Esophagus (tissue), 2 donors: ENCODE results near the gene AGT. TPM values are rescaled to one million over a fixed set of nuclear protein-coding genes. Genes with fewer than 3 reads are reported as not detected.

Source experiments
- H3K27ac ChIP-seq, 2 donors: one replicate each; pipeline ENCODE4 v1.5.1; 2013; ENCODE audit warnings: low read depth in 2 of 2, mild to moderate bottlenecking in 2 of 2, inconsistent platforms in 1 of 2, low read length in 1 of 2, moderate library complexity in 1 of 2
- H3K27me3 ChIP-seq, 2 donors: one replicate each; pipeline ENCODE4 v1.6.1; 2013; ENCODE audit warnings: low read length in 2 of 2, control low read depth in 1 of 2, mild to moderate bottlenecking in 1 of 2; ENCODE audit not compliant: insufficient read depth in 2 of 2, control insufficient read depth in 1 of 2
- H3K36me3 ChIP-seq, 2 donors: one replicate each; pipeline ENCODE4 v1.6.1; 2013; ENCODE audit warnings: low read length in 1 of 2; ENCODE audit not compliant: control insufficient read depth in 2 of 2, insufficient read depth in 2 of 2
- H3K4me1 ChIP-seq, 2 donors: one replicate each; pipeline ENCODE4 v1.6.1; 2013; ENCODE audit warnings: low read length in 1 of 2; ENCODE audit not compliant: control insufficient read depth in 2 of 2, insufficient read depth in 2 of 2
- H3K4me3 ChIP-seq, 2 donors: one replicate each; pipeline ENCODE4 v1.5.1; 2013; ENCODE audit warnings: low read length in 2 of 2, mild to moderate bottlenecking in 2 of 2, low read depth in 1 of 2, moderate library complexity in 1 of 2
- H3K9me3 ChIP-seq, 2 donors: one replicate each; pipeline ENCODE4 v1.6.1; 2013; ENCODE audit warnings: mild to moderate bottlenecking in 2 of 2, low read depth in 1 of 2, low read length in 1 of 2, moderate library complexity in 1 of 2; ENCODE audit not compliant: control insufficient read depth in 2 of 2, insufficient read depth in 1 of 2
- WGBS, 2 donors: extraction: QIAGEN DNeasy Blood & Tissue Kit; methylation state at CpG; one replicate each; pipeline ENCODE4 v1.1.7; 2013; 5-methylcytosine and 5-hydroxymethylcytosine counted together
- polyA plus RNA-seq, 2 donors: library from polyadenylated mRNA; stranded (reverse); fragments of 200-250 nt; gene quantifications; one replicate each; pipeline ENCODE4 v1.2.3, GENCODE V29; 2013
- donor health status: healthy with polysubstance abuse.
- donor health status: Bipolar disorder and iron deficiency.

The AGT gene
- polyA plus RNA-seq, 2 donors: 0.12 to 0.49 TPM

- no peaks in the 10 kb centered on the region for H3K27me3 ChIP-seq
- H3K4me1 ChIP-seq: no peaks in the 10 kb centered on the region
- H3K4me3 ChIP-seq: no peak overlapping the region
- 51 to 82% methylated on average over 3 of the region's 3 CpGs for WGBS, 2 donors
- no peaks in the 10 kb centered on the region for H3K36me3 ChIP-seq
- H3K27ac ChIP-seq: no peak overlapping the region
- no peaks in the 10 kb centered on the region for H3K9me3 ChIP-seq
These were observed 31.1 kb upstream of the AGT start for GRCh38 chr1:230745071-230745470.

DNA sequence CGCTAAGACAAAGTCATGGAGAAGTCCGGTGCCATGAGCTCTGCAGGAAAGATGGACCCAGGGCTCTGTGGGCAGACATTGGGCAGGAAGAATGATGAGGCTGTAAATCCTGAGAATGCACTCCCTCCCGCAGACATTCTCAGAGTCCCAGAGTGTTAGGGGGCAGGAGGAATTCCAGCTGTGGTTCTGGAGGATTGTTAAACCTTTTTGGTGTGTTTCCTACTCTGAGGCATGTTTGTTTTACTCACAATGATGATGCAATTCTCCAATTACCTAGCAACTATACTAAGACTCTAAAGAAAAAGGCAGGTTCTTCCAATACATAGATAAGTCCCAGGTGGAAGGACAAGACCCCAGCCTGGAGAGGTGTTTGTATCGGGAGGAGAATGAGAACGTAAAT lies 30.5 kb upstream of the AGT start:
- no peaks in the 10 kb centered on the region for H3K36me3 ChIP-seq
- 66 to 75% methylated on average over 5 of the region's 5 CpGs for WGBS, 2 donors
- H3K4me3 ChIP-seq: no peak overlapping the region
- H3K9me3 ChIP-seq: no peaks in the 10 kb centered on the region
- no peak overlapping the region for H3K27ac ChIP-seq
- H3K4me1 ChIP-seq: no peaks in the 10 kb centered on the region
- H3K27me3 ChIP-seq: no peaks in the 10 kb centered on the region

- H3K27ac ChIP-seq: no peak overlapping the region
- no peak overlapping the region for H3K4me3 ChIP-seq
- H3K27me3 ChIP-seq: no peaks in the 10 kb centered on the region
- H3K9me3 ChIP-seq: no peaks in the 10 kb centered on the region
- 84 to 90% methylated on average over 2 of the region's 2 CpGs for WGBS, 2 donors
- H3K36me3 ChIP-seq: no peaks in the 10 kb centered on the region
- no peaks in the 10 kb centered on the region for H3K4me1 ChIP-seq
These were observed 30.0 kb upstream of the AGT start for GRCh38 chr1:230743899-230744298.

DNA sequence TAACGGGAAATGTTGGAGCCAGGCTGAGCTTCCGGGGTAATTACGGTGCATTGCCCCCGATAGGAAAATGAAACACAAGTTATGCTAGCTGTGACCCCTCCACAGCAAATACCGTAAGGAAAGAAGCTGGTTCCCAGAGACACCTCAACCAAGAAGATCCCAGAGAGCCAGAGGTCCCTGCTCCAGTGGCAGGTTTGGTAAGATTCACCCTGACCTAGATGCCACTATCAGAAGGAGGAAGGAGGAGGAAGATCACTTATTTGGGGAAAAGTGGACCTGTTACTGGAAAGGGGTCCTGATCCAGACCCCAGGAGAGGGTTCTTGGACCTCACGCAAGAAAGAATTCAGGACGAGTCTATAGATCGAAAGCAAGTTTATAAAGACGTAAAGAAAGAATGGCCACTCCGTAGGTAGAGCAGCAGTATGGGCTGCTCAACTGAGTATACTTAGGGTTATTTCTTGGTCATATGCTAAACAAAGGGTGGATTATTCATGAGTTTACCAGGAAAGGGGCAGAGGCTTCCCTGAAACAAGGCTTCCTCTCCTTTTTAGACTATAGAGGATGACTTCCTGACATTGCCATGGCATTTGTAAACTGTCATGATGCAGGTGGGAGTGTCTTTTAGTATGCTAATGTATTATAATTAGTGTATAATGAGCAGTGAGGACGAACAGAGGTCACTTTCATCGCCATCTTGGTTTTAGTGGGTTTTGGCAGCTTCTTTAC lies 25.8 kb upstream of the AGT start:
- Histone ChIP-seq H3K27me3 (no peaks in the 10 kb centered on the region), H3K36me3 (no peaks in the 10 kb centered on the region), H3K4me1 (no peaks in the 10 kb centered on the region), H3K4me3 (no peak overlapping the region), H3K9me3 (no peaks in the 10 kb centered on the region), H3K27ac (no peak overlapping the region)
- WGBS, 2 donors: 91 to 93% methylated on average over 12 of the region's 12 CpGs

GRCh38 chr1:230737622-230738262 lies 23.8 kb upstream of the AGT start:
- WGBS, 2 donors: 91 to 92% methylated on average over 3 of the region's 3 CpGs
- no peaks in the 10 kb centered on the region for H3K9me3 ChIP-seq

DNA sequence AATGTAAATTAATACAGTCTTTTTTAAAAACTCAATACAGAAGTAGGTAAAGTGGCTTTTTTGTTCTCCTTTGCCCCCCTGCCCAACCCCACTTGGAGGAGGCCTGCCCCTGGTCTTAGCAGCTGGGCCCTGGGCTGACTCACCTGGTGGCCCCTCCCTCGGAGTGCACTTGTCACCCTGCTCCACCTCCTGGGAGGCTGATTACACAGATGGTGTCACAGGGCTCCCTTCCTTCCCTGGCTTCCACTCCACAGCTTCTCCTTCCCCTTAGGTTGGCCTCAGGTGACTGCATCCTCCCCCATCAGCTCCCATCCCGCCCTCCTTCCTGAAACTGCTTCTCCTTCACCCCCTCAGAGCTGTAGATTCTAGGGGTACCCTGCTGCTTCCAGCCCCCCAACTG lies 21.5 kb upstream of the AGT start:
- H3K4me3 ChIP-seq: no peak overlapping the region
- H3K27ac ChIP-seq: no peak overlapping the region
- no peaks in the 10 kb centered on the region for H3K36me3 ChIP-seq
- H3K27me3 ChIP-seq: no peaks in the 10 kb centered on the region
- no peaks in the 10 kb centered on the region for H3K9me3 ChIP-seq
- 36 to 40% methylated on average over 2 of the region's 2 CpGs for WGBS, 2 donors
- no peaks in the 10 kb centered on the region for H3K4me1 ChIP-seq

More at GRCh38 chr1:230737622-230738262, 23.8 kb upstream of the AGT start:
- Histone ChIP-seq H3K4me3 (no peak overlapping the region), H3K27ac (no peak overlapping the region), H3K36me3 (no peaks in the 10 kb centered on the region), H3K27me3 (no peaks in the 10 kb centered on the region), H3K4me1 (no peaks in the 10 kb centered on the region)

- H3K4me3 ChIP-seq: no peak overlapping the region
- H3K27ac ChIP-seq: no peak overlapping the region
- H3K27me3 ChIP-seq: no peaks in the 10 kb centered on the region
- 16 to 17% methylated on average over 5 of the region's 5 CpGs for WGBS, 2 donors
- H3K36me3 ChIP-seq: no peaks in the 10 kb centered on the region
- H3K4me1 ChIP-seq: no peaks in the 10 kb centered on the region
- H3K9me3 ChIP-seq: no peaks in the 10 kb centered on the region
These were observed 17.1 kb upstream of the AGT start for GRCh38 chr1:230730977-230731376.

DNA sequence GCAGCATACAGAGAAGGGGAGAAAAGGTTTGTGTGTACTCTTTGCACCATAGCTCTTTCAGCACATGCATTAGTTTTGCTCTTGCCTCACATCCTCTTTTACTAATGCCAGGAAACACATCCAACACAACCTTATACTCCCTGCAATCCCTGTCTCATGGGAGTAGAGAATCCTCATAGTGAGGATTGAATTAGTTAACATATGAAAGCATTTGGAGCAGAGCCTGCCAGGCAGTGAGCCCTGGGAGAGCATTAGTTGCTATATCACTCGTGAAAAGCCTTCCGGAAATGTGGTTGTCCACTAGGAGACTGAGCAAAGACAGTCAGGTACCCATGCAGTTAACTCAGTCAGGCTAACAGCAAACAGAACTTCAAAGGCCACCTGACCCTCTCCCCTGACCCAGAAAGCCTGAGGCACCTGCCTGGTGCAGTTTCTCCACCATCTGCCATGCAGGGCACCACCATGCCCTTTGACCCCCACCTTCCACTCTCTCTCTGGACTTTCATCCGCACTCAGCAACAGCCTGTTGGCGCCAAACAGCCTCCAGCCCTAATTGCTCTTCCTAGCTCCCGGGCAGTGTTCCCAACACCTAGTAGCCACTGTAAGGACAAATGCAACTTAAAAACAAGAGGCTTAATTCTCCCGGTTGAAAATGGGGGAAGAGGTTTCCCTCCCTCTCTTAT lies 14.9 kb upstream of the AGT start:
- Histone ChIP-seq H3K4me3 (no peak overlapping the region), H3K36me3 (no peaks in the 10 kb centered on the region), H3K4me1 (no peaks in the 10 kb centered on the region), H3K27ac (no peak overlapping the region), H3K27me3 (no peaks in the 10 kb centered on the region), H3K9me3 (no peaks in the 10 kb centered on the region)
- 54 to 64% methylated on average over 6 of the region's 6 CpGs for WGBS, 2 donors

- Histone ChIP-seq H3K4me3 (no peak overlapping the region), H3K9me3 (no peaks in the 10 kb centered on the region), H3K27ac (no peak overlapping the region), H3K36me3 (no peaks in the 10 kb centered on the region), H3K27me3 (no peaks in the 10 kb centered on the region), H3K4me1 (no peaks in the 10 kb centered on the region)
- WGBS, 2 donors: 65 to 67% methylated on average over 6 of the region's 6 CpGs
These were observed 11.5 kb upstream of the AGT start for GRCh38 chr1:230725256-230726012.
